Choroid plexus epithelial cell (primary cell): ENCODE measurements around the gene LOXHD1.

ENCODE experiments used
- DNase-seq: peaks from one replicate; pipeline ENCODE4 v3.0.0-alpha.2; 2010; ENCODE audit warnings: low read depth
- H3K4me3 ChIP-seq: 2 replicates; pipeline ENCODE4 v1.5.1; 2011; ENCODE audit warnings: low read depth, mild to moderate bottlenecking, control low read depth, low read length, moderate library complexity
- CTCF ChIP-seq: conservative IDR thresholded peaks from 2 replicates; pipeline ENCODE4 v1.5.1; 2011; ENCODE audit warnings: low read depth, mild to moderate bottlenecking, control low read depth, inconsistent platforms, low read length, moderate library complexity

Gene LOXHD1

GRCh38 chr18:46683252-46683651 is 26.2 kb upstream of the LOXHD1 start:
- no peak for DNase-seq
- TF ChIP-seq CTCF = no peak
- H3K4me3 ChIP-seq = no peak overlapping the region

GRCh38 chr18:46680784-46681695 is 24.0 kb upstream of the LOXHD1 start:
- no peak for DNase-seq
- H3K4me3 ChIP-seq = no peak overlapping the region
- no peak for TF ChIP-seq CTCF

GRCh38 chr18:46679846-46680598 is 23.0 kb upstream of the LOXHD1 start:
- no peak for TF ChIP-seq CTCF
- DNase-seq = no peak
- H3K4me3 ChIP-seq = no peak overlapping the region

- no peak for DNase-seq
- TF ChIP-seq CTCF = no peak
Measured at GRCh38 chr18:46678785-46679399, 21.9 kb upstream of the LOXHD1 start.

GRCh38 chr18:46678041-46678440 is 21.0 kb upstream of the LOXHD1 start:
- H3K4me3 ChIP-seq = no peak overlapping the region
- DNase-seq = no peak
- TF ChIP-seq CTCF = no peak

More at GRCh38 chr18:46678785-46679399, 21.9 kb upstream of the LOXHD1 start:
- H3K4me3 ChIP-seq = no peak overlapping the region

GRCh38 chr18:46677611-46678010 is 20.6 kb upstream of the LOXHD1 start:
- no peak for TF ChIP-seq CTCF
- no peak for DNase-seq
- no peak overlapping the region for H3K4me3 ChIP-seq
